Measurements from ENCODE around the gene SCAMP1. TPM values are rescaled to one million over a fixed set of nuclear protein-coding genes. Genes with fewer than 3 reads are reported as not detected.

The SCAMP1 gene
- total and polyA plus RNA-seq, 2 of the 8 experiments (the other 6 are each of a cell fraction or from before 2014, with no cell fraction given): 18.6 to 55.9 TPM

DNA sequence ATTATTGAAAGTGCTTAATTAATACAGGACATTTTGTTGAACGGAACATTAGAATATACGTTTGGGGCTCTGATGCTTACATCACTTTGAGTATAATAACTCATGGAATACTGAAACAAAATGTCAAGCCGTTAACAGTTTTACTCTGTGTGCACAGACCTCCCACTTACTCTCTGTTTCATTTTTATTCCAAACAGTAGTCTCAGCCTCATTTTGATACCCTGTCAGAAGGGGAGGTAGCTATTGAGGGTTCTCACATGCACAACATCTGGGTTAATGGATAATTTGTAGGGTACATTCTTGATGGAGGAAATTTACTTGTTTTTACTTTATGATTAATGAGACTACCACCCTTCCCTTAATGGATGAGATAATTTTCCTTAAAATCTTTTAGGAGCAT lies 59.0 kb downstream of the SCAMP1 start:
- Histone ChIP-seq H3K23me2 (ENCODE audit: low read depth, low read length) (no peaks in the 10 kb centered on the region), H3K27ac (ENCODE audit: low read depth, low read length) (no peak overlapping the region), H2BK5ac (ENCODE audit: low read depth, low read length) (no peak overlapping the region), H2BK15ac (ENCODE audit: low read length) (no peak overlapping the region), H3K4me2 (ENCODE audit: insufficient read depth in 1 of 2, low read depth in 2 of 2, low read length in 2 of 2) (no peak overlapping the region), H4K8ac (ENCODE audit: extremely low read depth, insufficient read depth, low read length) (no peak overlapping the region), H3K23ac (ENCODE audit: insufficient read length) (no peak overlapping the region), H3K36me3 (ENCODE audit: control insufficient read depth in 2 of 4, insufficient read depth in 4 of 4, low read length in 3 of 4) (peaks cover 0 to 17% (median 6%) of the 10 kb centered on the region in 4 experiments; a peak in 3 of 8 replicates), H3K56ac (replicated peaks; ENCODE audit: insufficient read length, low read depth, low read length) (no peak overlapping the region), H4K20me1 (replicated peaks in 1 of 2; ENCODE audit: control insufficient read depth in 1 of 2, insufficient read depth in 2 of 2, low read length in 2 of 2) (no peaks in the 10 kb centered on the region), H3K27me3 (replicated peaks in 1 of 4; ENCODE audit: control insufficient read depth in 3 of 4, extremely low read depth in 1 of 4, insufficient read depth in 3 of 4, low read length in 3 of 4) (no peaks in the 10 kb centered on the region), H3K79me2 (ENCODE audit: control insufficient read depth in 1 of 2, insufficient read depth in 2 of 2, low read length in 2 of 2) (no peaks in the 10 kb centered on the region), H2AFZ (ENCODE audit: low read length) (no peak overlapping the region), H3K79me1 (ENCODE audit: low read depth, low read length) (no peaks in the 10 kb centered on the region), H4K5ac (ENCODE audit: insufficient read length, low read depth, low read length) (no peak overlapping the region), H4K91ac (replicated peaks; ENCODE audit: insufficient read length, low read length) (no peak overlapping the region), H3K18ac (ENCODE audit: extremely low read depth, low read length) (no peak overlapping the region), H3K9me3 (ENCODE audit: insufficient read depth in 2 of 2, low read depth in 1 of 2, low read length in 1 of 2) (no peaks in the 10 kb centered on the region), H2BK120ac (replicated peaks; ENCODE audit: low read depth, low read length) (no peak overlapping the region), H2AK5ac (ENCODE audit: low read depth, low read length) (no peak overlapping the region), H2BK20ac (ENCODE audit: low read length) (no peak overlapping the region), H3K9ac (replicated peaks in 1 of 4; ENCODE audit: extremely low read depth in 1 of 4, low read depth in 3 of 4, low read length in 3 of 4) (no peak overlapping the region), H3K4me1 (replicated peaks in 1 of 4; ENCODE audit: control insufficient read depth in 3 of 4, insufficient read depth in 4 of 4, low read length in 3 of 4) (no peaks in the 10 kb centered on the region), H3K4me3 (ENCODE audit: extremely low read depth in 1 of 4, insufficient read depth in 2 of 4, low read depth in 3 of 4, low read length in 4 of 4) (no peak overlapping the region), H3K14ac (ENCODE audit: insufficient read length) (no peak overlapping the region), H3K4ac (replicated peaks; ENCODE audit: insufficient read length, low read depth, low read length) (no peak overlapping the region), H2BK12ac (ENCODE audit: low read depth, low read length) (no peak overlapping the region)
- WGBS, 2 experiments (ENCODE audit: extremely low coverage in 1 of 2, insufficient coverage in 1 of 2, insufficient read length in 1 of 2, insufficient replicate concordance in 2 of 2, low coverage in 1 of 2, low lambda C conversion rate in 2 of 2, missing lambda C conversion rate in 1 of 2): 94% methylated on average over 3 of the region's 3 CpGs; no CpG with 5 or more reads in 1 of the 2 experiments
- POLR2A ChIA-PET (ENCODE audit: partially characterized antibody): no interaction called here
- no peak for TF ChIP-seq RFX5 (IDR thresholded peaks at IDR 0.05; ENCODE audit: borderline replicate concordance, low read depth, low read length)
- no peak for TF ChIP-seq SP1 (IDR thresholded peaks at IDR 0.05; ENCODE audit: low read depth, low read length)
- no peak for TF ChIP-seq CBX8 (IDR thresholded peaks at IDR 0.05; ENCODE audit: borderline replicate concordance, low read depth, low read length)
- no peak for TF ChIP-seq TEAD4 (IDR thresholded peaks at IDR 0.05; ENCODE audit: low read depth, low read length)
- CTCF ChIA-PET (ENCODE audit: partially characterized antibody): interaction anchor here (1.5 kb wide), 1 partner anchor 112 kb away, joined by 3 read pairs; no protein-coding TSS in a partner anchor
- no peak for FAIRE-seq
- no peak for DNase-seq (ENCODE audit: low read depth in 1 of 2, low spot score in 2 of 2)
